ENCODE measurements around the gene TTC12. TPM values are rescaled to one million over a fixed set of nuclear protein-coding genes. Genes with fewer than 3 reads are reported as not detected.

Gene TTC12
- polyA plus RNA-seq, 1 donor from 2014 or later = 4.2 TPM

DNA sequence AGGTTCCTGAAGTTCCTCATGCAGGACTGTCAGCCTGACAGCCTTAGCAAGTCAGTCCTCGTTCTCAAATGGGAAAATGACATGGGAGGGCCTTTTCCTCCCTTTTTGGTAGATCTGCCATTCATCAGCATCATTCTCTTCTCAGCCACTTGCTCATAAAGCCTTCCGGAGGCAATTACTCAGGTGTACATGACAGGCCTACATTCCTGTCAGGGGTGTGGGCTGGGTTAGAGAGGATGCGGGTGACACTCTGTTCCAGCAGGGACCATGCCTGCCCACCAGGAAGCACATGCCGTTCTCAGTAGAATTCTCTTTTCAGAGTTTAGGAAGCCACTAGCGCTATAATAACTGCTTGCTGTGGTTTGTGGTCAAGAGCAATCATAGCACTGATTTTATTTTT lies 49.0 kb downstream of the TTC12 start:
- Histone ChIP-seq H3K27me3 (ENCODE audit: insufficient read depth, low read depth, low read length) (no peaks in the 10 kb centered on the region), H3K27ac (ENCODE audit: low read length) (no peak overlapping the region), H3K9me3 (ENCODE audit: low read length) (no peaks in the 10 kb centered on the region), H3K4me2 (ENCODE audit: low read length) (no peak overlapping the region), H3K36me3 (ENCODE audit: insufficient read depth, low read length) (no peaks in the 10 kb centered on the region), H3K9me2 (ENCODE audit: insufficient read depth, low read length) (no peaks in the 10 kb centered on the region), H2AFZ (ENCODE audit: low read depth, low read length) (no peak overlapping the region), H3K4me3 (ENCODE audit: low read length) (no peak overlapping the region), H4K20me1 (ENCODE audit: insufficient read depth) (no peaks in the 10 kb centered on the region), H3F3A (ENCODE audit: insufficient read depth, low read length, poor library complexity, severe bottlenecking) (no peaks in the 10 kb centered on the region), H3K9ac (ENCODE audit: low read length) (no peak overlapping the region), H3K79me2 (replicated peaks; ENCODE audit: insufficient read depth, low read length) (no peaks in the 10 kb centered on the region)
- TF ChIP-seq, protein P1, sequence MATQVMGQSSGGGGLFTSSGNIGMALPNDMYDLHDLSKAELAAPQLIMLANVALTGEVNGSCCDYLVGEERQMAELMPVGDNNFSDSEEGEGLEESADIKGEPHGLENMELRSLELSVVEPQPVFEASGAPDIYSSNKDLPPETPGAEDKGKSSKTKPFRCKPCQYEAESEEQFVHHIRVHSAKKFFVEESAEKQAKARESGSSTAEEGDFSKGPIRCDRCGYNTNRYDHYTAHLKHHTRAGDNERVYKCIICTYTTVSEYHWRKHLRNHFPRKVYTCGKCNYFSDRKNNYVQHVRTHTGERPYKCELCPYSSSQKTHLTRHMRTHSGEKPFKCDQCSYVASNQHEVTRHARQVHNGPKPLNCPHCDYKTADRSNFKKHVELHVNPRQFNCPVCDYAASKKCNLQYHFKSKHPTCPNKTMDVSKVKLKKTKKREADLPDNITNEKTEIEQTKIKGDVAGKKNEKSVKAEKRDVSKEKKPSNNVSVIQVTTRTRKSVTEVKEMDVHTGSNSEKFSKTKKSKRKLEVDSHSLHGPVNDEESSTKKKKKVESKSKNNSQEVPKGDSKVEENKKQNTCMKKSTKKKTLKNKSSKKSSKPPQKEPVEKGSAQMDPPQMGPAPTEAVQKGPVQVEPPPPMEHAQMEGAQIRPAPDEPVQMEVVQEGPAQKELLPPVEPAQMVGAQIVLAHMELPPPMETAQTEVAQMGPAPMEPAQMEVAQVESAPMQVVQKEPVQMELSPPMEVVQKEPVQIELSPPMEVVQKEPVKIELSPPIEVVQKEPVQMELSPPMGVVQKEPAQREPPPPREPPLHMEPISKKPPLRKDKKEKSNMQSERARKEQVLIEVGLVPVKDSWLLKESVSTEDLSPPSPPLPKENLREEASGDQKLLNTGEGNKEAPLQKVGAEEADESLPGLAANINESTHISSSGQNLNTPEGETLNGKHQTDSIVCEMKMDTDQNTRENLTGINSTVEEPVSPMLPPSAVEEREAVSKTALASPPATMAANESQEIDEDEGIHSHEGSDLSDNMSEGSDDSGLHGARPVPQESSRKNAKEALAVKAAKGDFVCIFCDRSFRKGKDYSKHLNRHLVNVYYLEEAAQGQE (IDR thresholded peaks at IDR 0.05; ENCODE audit: borderline replicate concordance) = no peak
- TF ChIP-seq EP300 (conservative IDR thresholded peaks at IDR 0.05; ENCODE audit: poor library complexity, severe bottlenecking) = no peak
- TF ChIP-seq EZH2 (IDR thresholded peaks at IDR 0.05; ENCODE audit: borderline replicate concordance, insufficient read depth, low read length, poor library complexity, severe bottlenecking) = no peak

- H3K9me2 ChIP-seq (ENCODE audit: insufficient read depth, low read length) = no peaks in the 10 kb centered on the region
- no peaks in the 10 kb centered on the region for H3F3A ChIP-seq (ENCODE audit: insufficient read depth, low read length, poor library complexity, severe bottlenecking)
- H3K9me3 ChIP-seq (ENCODE audit: low read length) = no peaks in the 10 kb centered on the region
These were observed 49.7 kb downstream of the TTC12 start for GRCh38 chr11:113363996-113364641.

More at GRCh38 chr11:113363996-113364641, 49.7 kb downstream of the TTC12 start:
- Histone ChIP-seq H2AFZ (ENCODE audit: low read depth, low read length) (no peak overlapping the region), H3K4me2 (ENCODE audit: low read length) (no peak overlapping the region), H3K27me3 (ENCODE audit: insufficient read depth, low read depth, low read length) (no peaks in the 10 kb centered on the region), H3K27ac (ENCODE audit: low read length) (no peak overlapping the region), H3K36me3 (ENCODE audit: insufficient read depth, low read length) (no peaks in the 10 kb centered on the region), H3K9ac (ENCODE audit: low read length) (no peak overlapping the region), H3K4me3 (ENCODE audit: low read length) (no peak overlapping the region), H3K79me2 (replicated peaks; ENCODE audit: insufficient read depth, low read length) (no peaks in the 10 kb centered on the region), H4K20me1 (ENCODE audit: insufficient read depth) (no peaks in the 10 kb centered on the region)
- TF ChIP-seq MXI1 (conservative IDR thresholded peaks at IDR 0.05; ENCODE audit: poor library complexity, severe bottlenecking) = no peak
- no peak for TF ChIP-seq RAD21 (conservative IDR thresholded peaks at IDR 0.05)
- no peak for TF ChIP-seq EP300 (conservative IDR thresholded peaks at IDR 0.05; ENCODE audit: poor library complexity, severe bottlenecking)
- TF ChIP-seq CTCF (IDR thresholded peaks at IDR 0.05; ENCODE audit: poor library complexity, severe bottlenecking) = no peak
- TF ChIP-seq, protein P1 (IDR thresholded peaks at IDR 0.05; ENCODE audit: borderline replicate concordance) = no peak
- TF ChIP-seq EZH2 (IDR thresholded peaks at IDR 0.05; ENCODE audit: borderline replicate concordance, insufficient read depth, low read length, poor library complexity, severe bottlenecking) = no peak
- TF ChIP-seq POLR2AphosphoS5 (IDR thresholded peaks at IDR 0.05) = no peak
- TF ChIP-seq TAF1 (IDR thresholded peaks at IDR 0.05; ENCODE audit: low read depth) = no peak
- TF ChIP-seq SMC3 (conservative IDR thresholded peaks at IDR 0.05; ENCODE audit: poor library complexity) = no peak
